ENCODE results near the gene LSAMP. TPM values are rescaled to one million over a fixed set of nuclear protein-coding genes. Genes with fewer than 3 reads are reported as not detected.

Gene LSAMP
- polyA plus RNA-seq, 2 of the 4 experiments (the other 2 are of a cell fraction) = 0.12 to 0.53 TPM

DNA sequence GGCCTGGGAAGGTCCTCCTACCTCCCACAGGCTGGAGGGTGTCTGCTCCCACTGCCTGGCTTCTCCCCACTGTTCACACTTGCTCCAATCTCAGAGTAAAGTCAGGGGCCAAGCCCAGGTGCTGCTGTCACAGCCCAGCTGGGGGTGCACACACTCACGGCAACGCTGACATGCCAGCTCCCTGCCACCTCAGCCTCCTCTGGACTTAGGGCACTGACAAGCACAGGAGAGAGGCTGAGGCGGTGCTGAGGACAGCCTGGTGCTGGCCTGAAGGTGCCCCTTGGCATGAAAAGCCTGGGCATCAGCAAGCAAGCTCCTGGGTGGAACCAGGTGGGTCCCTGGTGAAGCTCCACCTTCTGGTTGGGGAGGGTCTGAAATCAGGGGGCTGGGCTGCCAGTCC is 53.0 kb downstream of the LSAMP start:
- H3K4me1 ChIP-seq = no peaks in the 10 kb centered on the region
- POLR2A ChIA-PET = no interaction called here
- no peak overlapping the region for H3K4me3 ChIP-seq
- H3K4me2 ChIP-seq = no peak overlapping the region
- FAIRE-seq (no peak), DNase-seq (ENCODE audit: low read depth in 1 of 2, low spot score in 1 of 2) (no peak), ATAC-seq (no peak)
- CTCF ChIA-PET = no interaction called here
- TF ChIP-seq JUNB (IDR thresholded peaks at IDR 0.05) (no peak), KDM1A (IDR thresholded peaks at IDR 0.05; ENCODE audit: low read depth) (no peak), ZC3H11A (IDR thresholded peaks at IDR 0.05) (no peak), ESRRA (IDR thresholded peaks at IDR 0.05; ENCODE audit: borderline replicate concordance, low read length) (no peak), HDAC2 (IDR thresholded peaks at IDR 0.05) (no peak), SMC3 (IDR thresholded peaks at IDR 0.05) (no peak), GATA3 (IDR thresholded peaks at IDR 0.05; ENCODE audit: borderline replicate concordance) (no peak), CBX2 (IDR thresholded peaks at IDR 0.05; ENCODE audit: borderline replicate concordance, low read depth) (no peak), EHF (CRISPR knock-in tag; IDR thresholded peaks at IDR 0.05) (no peak), POLR2AphosphoS2 (conservative IDR thresholded peaks at IDR 0.05; ENCODE audit: low read length) (no peak), CHD2 (IDR thresholded peaks at IDR 0.05; ENCODE audit: low read length, partially characterized antibody) (no peak), SREBF2 (IDR thresholded peaks at IDR 0.05) (no peak)
- TF ChIP-seq, protein P1, sequence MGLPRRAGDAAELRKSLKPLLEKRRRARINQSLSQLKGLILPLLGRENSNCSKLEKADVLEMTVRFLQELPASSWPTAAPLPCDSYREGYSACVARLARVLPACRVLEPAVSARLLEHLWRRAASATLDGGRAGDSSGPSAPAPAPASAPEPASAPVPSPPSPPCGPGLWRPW (IDR thresholded peaks at IDR 0.05) = no peak
- TF ChIP-seq, protein P2, sequence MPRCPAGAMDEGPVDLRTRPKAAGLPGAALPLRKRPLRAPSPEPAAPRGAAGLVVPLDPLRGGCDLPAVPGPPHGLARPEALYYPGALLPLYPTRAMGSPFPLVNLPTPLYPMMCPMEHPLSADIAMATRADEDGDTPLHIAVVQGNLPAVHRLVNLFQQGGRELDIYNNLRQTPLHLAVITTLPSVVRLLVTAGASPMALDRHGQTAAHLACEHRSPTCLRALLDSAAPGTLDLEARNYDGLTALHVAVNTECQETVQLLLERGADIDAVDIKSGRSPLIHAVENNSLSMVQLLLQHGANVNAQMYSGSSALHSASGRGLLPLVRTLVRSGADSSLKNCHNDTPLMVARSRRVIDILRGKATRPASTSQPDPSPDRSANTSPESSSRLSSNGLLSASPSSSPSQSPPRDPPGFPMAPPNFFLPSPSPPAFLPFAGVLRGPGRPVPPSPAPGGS (IDR thresholded peaks at IDR 0.05) = no peak
- TF ChIP-seq, protein P3, sequence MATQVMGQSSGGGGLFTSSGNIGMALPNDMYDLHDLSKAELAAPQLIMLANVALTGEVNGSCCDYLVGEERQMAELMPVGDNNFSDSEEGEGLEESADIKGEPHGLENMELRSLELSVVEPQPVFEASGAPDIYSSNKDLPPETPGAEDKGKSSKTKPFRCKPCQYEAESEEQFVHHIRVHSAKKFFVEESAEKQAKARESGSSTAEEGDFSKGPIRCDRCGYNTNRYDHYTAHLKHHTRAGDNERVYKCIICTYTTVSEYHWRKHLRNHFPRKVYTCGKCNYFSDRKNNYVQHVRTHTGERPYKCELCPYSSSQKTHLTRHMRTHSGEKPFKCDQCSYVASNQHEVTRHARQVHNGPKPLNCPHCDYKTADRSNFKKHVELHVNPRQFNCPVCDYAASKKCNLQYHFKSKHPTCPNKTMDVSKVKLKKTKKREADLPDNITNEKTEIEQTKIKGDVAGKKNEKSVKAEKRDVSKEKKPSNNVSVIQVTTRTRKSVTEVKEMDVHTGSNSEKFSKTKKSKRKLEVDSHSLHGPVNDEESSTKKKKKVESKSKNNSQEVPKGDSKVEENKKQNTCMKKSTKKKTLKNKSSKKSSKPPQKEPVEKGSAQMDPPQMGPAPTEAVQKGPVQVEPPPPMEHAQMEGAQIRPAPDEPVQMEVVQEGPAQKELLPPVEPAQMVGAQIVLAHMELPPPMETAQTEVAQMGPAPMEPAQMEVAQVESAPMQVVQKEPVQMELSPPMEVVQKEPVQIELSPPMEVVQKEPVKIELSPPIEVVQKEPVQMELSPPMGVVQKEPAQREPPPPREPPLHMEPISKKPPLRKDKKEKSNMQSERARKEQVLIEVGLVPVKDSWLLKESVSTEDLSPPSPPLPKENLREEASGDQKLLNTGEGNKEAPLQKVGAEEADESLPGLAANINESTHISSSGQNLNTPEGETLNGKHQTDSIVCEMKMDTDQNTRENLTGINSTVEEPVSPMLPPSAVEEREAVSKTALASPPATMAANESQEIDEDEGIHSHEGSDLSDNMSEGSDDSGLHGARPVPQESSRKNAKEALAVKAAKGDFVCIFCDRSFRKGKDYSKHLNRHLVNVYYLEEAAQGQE (IDR thresholded peaks at IDR 0.05) = no peak
- H3K9me3 ChIP-seq = no peaks in the 10 kb centered on the region
- no peak overlapping the region for H3K27ac ChIP-seq
- WGBS (ENCODE audit: missing lambda C conversion rate) = 0% methylated on average over 1 of the region's 3 CpGs

DNA sequence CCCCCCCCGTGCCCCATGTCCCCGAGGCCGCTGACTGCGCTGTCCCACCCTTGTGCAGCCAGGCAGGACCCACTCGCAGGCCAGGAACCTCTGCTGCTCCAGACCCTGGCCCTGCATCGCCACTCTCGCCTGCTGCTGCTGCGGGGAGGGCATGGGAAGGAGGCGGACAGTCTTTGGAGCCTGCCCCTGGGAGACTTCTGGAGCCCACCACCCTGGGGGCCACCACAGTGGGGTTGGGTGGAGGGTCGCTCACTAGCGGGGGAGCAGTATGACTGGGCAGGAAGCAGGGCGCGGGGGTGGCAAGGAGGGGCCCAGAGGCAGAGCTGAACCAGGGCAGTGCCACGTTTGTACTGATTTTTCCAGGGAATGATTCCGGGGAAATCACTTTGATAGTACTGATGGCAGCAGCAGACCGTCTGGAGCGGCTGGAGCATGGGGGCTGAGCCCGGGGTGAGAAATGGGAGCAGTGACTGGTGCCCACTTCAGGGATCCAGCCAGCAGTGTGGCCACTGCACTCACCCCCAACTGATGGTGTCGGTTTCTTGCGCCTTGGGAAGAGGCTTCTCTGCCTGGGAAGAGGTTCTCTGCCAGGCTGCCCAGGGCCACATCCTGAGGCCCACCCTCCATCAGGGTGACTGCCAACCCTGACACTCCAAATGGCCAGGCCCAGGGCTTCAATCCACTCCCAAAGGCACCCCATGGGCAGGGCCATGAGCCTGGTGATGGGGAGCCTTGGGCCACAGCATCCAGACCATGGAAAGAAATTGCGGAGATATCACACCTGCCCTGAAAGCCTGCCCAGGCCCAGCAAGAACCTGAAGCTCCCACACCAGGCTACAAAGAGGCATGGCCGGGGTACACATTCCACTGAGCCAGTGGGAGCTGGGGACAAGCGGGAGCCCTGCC is 53.7 kb downstream of the LSAMP start:
- no peak overlapping the region for H3K4me2 ChIP-seq
- WGBS (ENCODE audit: missing lambda C conversion rate) = 46% methylated on average over 13 of the region's 23 CpGs
- no peaks in the 10 kb centered on the region for H3K4me1 ChIP-seq
- CTCF ChIA-PET = no interaction called here
- DNase-seq (ENCODE audit: low read depth in 1 of 2, low spot score in 1 of 2) (no peak), FAIRE-seq (no peak), ATAC-seq (no peak)
- no peaks in the 10 kb centered on the region for H3K9me3 ChIP-seq
- TF ChIP-seq RAD21 (conservative IDR thresholded peaks at IDR 0.05 in 1 of 2, IDR thresholded peaks at IDR 0.05 in 1 of 2) = no peak
- TF ChIP-seq FOXS1 (CRISPR knock-in tag; IDR thresholded peaks at IDR 0.05) = no peak
- TF ChIP-seq, protein P4, sequence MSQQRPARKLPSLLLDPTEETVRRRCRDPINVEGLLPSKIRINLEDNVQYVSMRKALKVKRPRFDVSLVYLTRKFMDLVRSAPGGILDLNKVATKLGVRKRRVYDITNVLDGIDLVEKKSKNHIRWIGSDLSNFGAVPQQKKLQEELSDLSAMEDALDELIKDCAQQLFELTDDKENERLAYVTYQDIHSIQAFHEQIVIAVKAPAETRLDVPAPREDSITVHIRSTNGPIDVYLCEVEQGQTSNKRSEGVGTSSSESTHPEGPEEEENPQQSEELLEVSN (IDR thresholded peaks at IDR 0.05; ENCODE audit: borderline replicate concordance, low read depth) = no peak
- no peak for TF ChIP-seq HOXB13 (CRISPR knock-in tag; IDR thresholded peaks at IDR 0.05; ENCODE audit: low read depth)
- TF ChIP-seq RCOR1 (IDR thresholded peaks at IDR 0.05; ENCODE audit: low read depth, low read length) = no peak
- TF ChIP-seq HDAC2 (IDR thresholded peaks at IDR 0.05) = no peak
- no peak for TF ChIP-seq FOSL2 (IDR thresholded peaks at IDR 0.05)
- TF ChIP-seq FOSL2 (CRISPR knock-in tag; IDR thresholded peaks at IDR 0.05) = no peak
- TF ChIP-seq RNF2 (IDR thresholded peaks at IDR 0.05; ENCODE audit: borderline replicate concordance, low read depth) = no peak
- TF ChIP-seq CBX2 (IDR thresholded peaks at IDR 0.05; ENCODE audit: borderline replicate concordance, low read depth) = no peak
- TF ChIP-seq HOXB5 (CRISPR knock-in tag; IDR thresholded peaks at IDR 0.05) = no peak
- TF ChIP-seq KDM1A (IDR thresholded peaks at IDR 0.05; ENCODE audit: low read depth) = no peak
- TF ChIP-seq ZSCAN20 (CRISPR knock-in tag; IDR thresholded peaks at IDR 0.05) = no peak
- TF ChIP-seq MAZ (IDR thresholded peaks at IDR 0.05; ENCODE audit: borderline replicate concordance, low read depth, low read length) = no peak
- no peak for TF ChIP-seq PHF8 (IDR thresholded peaks at IDR 0.05; ENCODE audit: borderline replicate concordance, low read depth)
- no peak for TF ChIP-seq EP300 (IDR thresholded peaks at IDR 0.05)
- no peak overlapping the region for H3K27ac ChIP-seq
- POLR2A ChIA-PET = no interaction called here
- no peak overlapping the region for H3K4me3 ChIP-seq
